Measurements from ENCODE around the gene PDE9A.

GRCh38 chr21:42674351-42674940 is 21.0 kb downstream of the PDE9A start:
- TF ChIP-seq CTCF (IDR thresholded peaks at IDR 0.05), result no peak
- TF ChIP-seq POLR2A (IDR thresholded peaks at IDR 0.05), result no peak
- TF ChIP-seq POLR2AphosphoS5 (IDR thresholded peaks at IDR 0.05), result peak; percentile 51
